Glutamatergic neuron (in vitro differentiated cells): ENCODE data around the gene NAPSA. TPM values are rescaled to one million over a fixed set of nuclear protein-coding genes. Genes with fewer than 3 reads are reported as not detected.
A peak's percentile ranks its signal among the peaks of the same experiment; 100 is the strongest.

ENCODE experiments used
- DNase-seq: peaks from one replicate; pipeline ENCODE4 v3.0.0; 2022
- H3K27ac Mint-ChIP-seq: one replicate; pipeline ENCODE4 v1.8.0; 2020; ENCODE audit warnings: mild to moderate bottlenecking, mixed read lengths, inconsistent platforms; ENCODE audit not compliant: unreplicated experiment
- H3K27me3 Mint-ChIP-seq: one replicate; pipeline ENCODE4 v1.8.0; 2020; ENCODE audit warnings: mild to moderate bottlenecking, moderate library complexity, mixed read lengths, inconsistent platforms; ENCODE audit not compliant: unreplicated experiment
- H3K36me3 Mint-ChIP-seq: one replicate; pipeline ENCODE4 v1.8.0; 2020; ENCODE audit warnings: mild to moderate bottlenecking, mixed read lengths, inconsistent platforms; ENCODE audit not compliant: unreplicated experiment
- H3K4me1 Mint-ChIP-seq: one replicate; pipeline ENCODE4 v1.8.0; 2020; ENCODE audit warnings: mild to moderate bottlenecking, low read depth, mixed read lengths, inconsistent platforms; ENCODE audit not compliant: unreplicated experiment
- H3K4me3 Mint-ChIP-seq: one replicate; pipeline ENCODE4 v1.8.0; 2020; ENCODE audit warnings: mild to moderate bottlenecking, mixed read lengths, inconsistent platforms; ENCODE audit not compliant: unreplicated experiment
- H3K9me3 Mint-ChIP-seq: one replicate; pipeline ENCODE4 v1.8.0; 2020; ENCODE audit warnings: mild to moderate bottlenecking, moderate library complexity, mixed read lengths, inconsistent platforms; ENCODE audit not compliant: unreplicated experiment
- CTCF ChIP-seq: fragments of 200-600 bp; sonication (generic); IDR thresholded peaks from one replicate; pipeline ENCODE4 v1.5.0; 2021; ENCODE audit not compliant: partially characterized antibody, unreplicated experiment
- total RNA-seq: library from RNA; stranded (reverse); fragmentation: NEBNext Ultra II Directional; extraction: Animal tissue kit (Norgen Biotek cat#: 25700); gene quantifications from one replicate; pipeline ENCODE4 v1.2.1, GENCODE V29; 2021; ENCODE audit not compliant: unreplicated experiment

NAPSA gene
- total RNA-seq, 1 donor from 2014 or later: 0.88 TPM

DNA sequence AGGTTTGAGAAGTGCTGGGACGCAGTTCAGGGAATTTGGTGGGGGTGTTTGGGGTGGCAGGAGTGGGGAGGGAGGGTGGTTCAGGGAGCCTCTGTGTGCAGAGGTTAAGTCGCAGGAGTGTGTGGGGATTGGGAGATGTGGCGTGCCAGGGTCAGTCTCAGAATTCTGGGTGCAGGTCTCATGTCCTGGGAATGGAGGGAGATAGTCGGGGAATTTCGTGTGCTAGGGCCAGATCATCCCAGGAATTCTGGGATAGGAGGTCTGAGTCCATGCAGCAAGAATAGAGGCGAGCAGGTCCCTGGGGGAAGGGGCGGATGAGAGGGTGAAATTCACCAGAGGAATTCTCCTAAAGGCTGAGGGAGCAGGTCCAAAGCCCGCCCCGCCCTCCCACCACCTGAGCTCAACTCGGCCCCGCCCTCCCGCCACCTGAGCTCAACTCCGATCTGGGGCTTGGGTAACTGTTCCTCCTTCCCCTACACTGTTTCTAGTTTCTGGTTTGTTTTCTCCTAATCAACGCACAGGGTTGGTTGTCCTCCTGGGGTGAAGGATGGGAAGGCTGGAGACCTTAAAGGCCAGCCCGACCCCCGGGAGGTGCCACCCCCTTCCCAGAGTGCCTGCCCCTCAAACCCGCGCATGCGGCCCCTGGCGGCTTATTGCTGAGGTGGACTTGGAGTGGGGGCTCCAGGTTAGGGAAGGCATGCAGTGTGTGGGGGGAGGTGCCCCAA, 51.5 kb downstream of the NAPSA start:
- Mint-ChIP-seq H3K36me3 (no peaks in the 10 kb centered on the region), H3K27me3 (peaks cover 19% of the 10 kb centered on the region), H3K9me3 (peaks cover 5% of the 10 kb centered on the region), H3K27ac (peak overlapping the region; percentile 48), H3K4me1 (peaks cover 9% of the 10 kb centered on the region), H3K4me3 (peak overlapping the region; percentile 91)
- no peak for TF ChIP-seq CTCF
- DNase-seq: no peak

DNA sequence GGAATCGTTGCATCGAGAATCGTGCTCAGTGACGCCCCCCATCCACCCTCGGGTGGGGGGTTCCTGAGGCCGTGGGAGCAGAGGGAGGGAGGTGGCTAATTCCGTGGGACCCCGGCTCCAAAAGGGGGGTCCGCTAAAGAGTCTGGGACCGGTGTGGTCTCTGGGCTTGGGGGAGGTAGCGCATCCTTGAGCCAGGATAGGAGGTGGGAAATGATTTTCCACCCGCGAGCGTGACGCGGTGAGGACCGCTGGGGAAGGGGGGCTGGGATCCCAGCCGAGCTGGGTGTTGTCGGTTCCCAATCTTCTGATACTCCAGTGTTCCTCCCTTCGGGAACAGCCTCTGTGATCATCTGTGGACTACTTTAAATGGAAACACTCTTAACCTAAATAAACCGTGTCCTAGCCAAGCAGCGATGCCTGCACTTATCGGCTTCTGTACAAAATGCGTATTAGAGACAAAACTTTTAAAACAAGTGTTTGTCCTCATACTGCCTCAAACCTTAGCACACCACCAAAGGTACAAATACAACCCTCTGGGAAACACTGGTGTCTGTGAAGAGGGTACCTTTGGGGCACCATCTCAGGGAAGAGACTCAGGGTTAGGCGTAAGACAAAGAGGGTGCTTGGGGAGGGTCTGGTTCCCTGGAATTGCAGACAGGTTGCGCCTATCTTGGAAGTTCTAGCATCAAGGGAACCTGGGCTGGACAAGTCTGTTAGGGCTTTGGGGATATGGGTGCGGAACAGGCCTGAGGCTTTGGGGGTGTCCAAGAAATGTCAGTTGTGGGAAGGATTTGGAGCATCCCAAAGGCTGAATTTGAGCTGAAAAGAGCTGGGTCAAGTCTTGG, 52.2 kb downstream of the NAPSA start:
- H3K4me1 Mint-ChIP-seq: peaks cover 9% of the 10 kb centered on the region
- peaks cover 19% of the 10 kb centered on the region for H3K27me3 Mint-ChIP-seq
- no peak overlapping the region for H3K27ac Mint-ChIP-seq
- DNase-seq: no peak
- no peaks in the 10 kb centered on the region for H3K36me3 Mint-ChIP-seq
- peaks cover 9% of the 10 kb centered on the region for H3K9me3 Mint-ChIP-seq
- TF ChIP-seq CTCF: no peak
- peak overlapping the region; percentile 71 for H3K4me3 Mint-ChIP-seq

- peak; percentile 60 for DNase-seq
- H3K9me3 Mint-ChIP-seq: peaks cover 12% of the 10 kb centered on the region
These were observed 53.5 kb downstream of the NAPSA start for GRCh38 chr19:50311723-50312635.

GRCh38 chr19:50310759-50311465, 54.5 kb downstream of the NAPSA start:
- Mint-ChIP-seq H3K27me3 (peaks cover 19% of the 10 kb centered on the region), H3K4me1 (peaks cover 9% of the 10 kb centered on the region), H3K36me3 (peaks cover 9% of the 10 kb centered on the region), H3K4me3 (no peak overlapping the region), H3K9me3 (peaks cover 9% of the 10 kb centered on the region), H3K27ac (no peak overlapping the region)
- DNase-seq: no peak
- TF ChIP-seq CTCF: no peak

More at GRCh38 chr19:50311723-50312635, 53.5 kb downstream of the NAPSA start:
- Mint-ChIP-seq H3K4me3 (peak overlapping the region; percentile 77), H3K27me3 (peaks cover 19% of the 10 kb centered on the region), H3K4me1 (peaks cover 9% of the 10 kb centered on the region), H3K27ac (no peak overlapping the region), H3K36me3 (peaks cover 3% of the 10 kb centered on the region)
- no peak for TF ChIP-seq CTCF
